ENCODE data around the gene NAPG. TPM values are rescaled to one million over a fixed set of nuclear protein-coding genes. Genes with fewer than 3 reads are reported as not detected.
"Not testable (repeated sequence)": the region's sequence is repeated elsewhere in the genome, so short reads cannot be mapped to it uniquely, and the experiment has no call there.

NAPG gene
- total RNA-seq, 2 donors from 2014 or later, result 36.5 to 37.9 TPM

DNA sequence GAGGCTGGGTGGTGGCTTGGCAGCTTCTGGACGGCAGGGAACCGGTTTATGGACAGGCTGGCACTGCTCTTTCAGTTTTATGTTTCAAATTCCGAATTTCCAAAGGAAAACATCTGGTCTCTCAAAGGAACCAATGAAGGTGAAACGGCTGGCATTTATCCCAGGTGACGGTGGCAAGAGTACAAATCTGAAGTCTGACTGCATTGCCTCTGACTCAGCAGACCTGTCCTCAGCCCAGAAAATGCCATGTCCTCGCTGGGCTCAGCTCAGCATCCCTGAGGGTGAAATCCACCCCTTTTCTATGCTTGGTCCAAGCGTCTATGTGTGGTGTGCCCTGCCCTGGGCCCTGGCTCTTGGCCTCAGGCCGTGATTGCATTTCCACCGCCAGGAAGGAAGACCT, 38.1 kb downstream of the NAPG start:
- H3K27me3 Mint-ChIP-seq (ENCODE audit: low read depth), result no peaks in the 10 kb centered on the region
- H3K4me1 Mint-ChIP-seq (ENCODE audit: low read depth), result no peaks in the 10 kb centered on the region
- no peak overlapping the region for H3K4me3 Mint-ChIP-seq
- no peaks in the 10 kb centered on the region for H3K36me3 Mint-ChIP-seq (ENCODE audit: insufficient read depth in 2 of 2)
- H3K9me3 Mint-ChIP-seq, result no peaks in the 10 kb centered on the region
- no peak for DNase-seq
- no peak for ATAC-seq (replicated peaks in 1 of 2)
- no peak overlapping the region for H3K27ac Mint-ChIP-seq

GRCh38 chr18:10564975-10565773, 39.3 kb downstream of the NAPG start:
- DNase-seq (no peak), ATAC-seq (replicated peaks in 1 of 2) (no peak)
- Mint-ChIP-seq H3K27ac (no peak overlapping the region), H3K4me1 (ENCODE audit: low read depth) (no peaks in the 10 kb centered on the region), H3K4me3 (no peak overlapping the region), H3K27me3 (ENCODE audit: low read depth) (no peaks in the 10 kb centered on the region), H3K36me3 (ENCODE audit: insufficient read depth in 2 of 2) (peaks cover 0 to 2% of the 10 kb centered on the region in 2 donors), H3K9me3 (no peaks in the 10 kb centered on the region)

GRCh38 chr18:10565835-10566234, 40.0 kb downstream of the NAPG start:
- Mint-ChIP-seq H3K27me3 (ENCODE audit: low read depth) (no peaks in the 10 kb centered on the region), H3K4me1 (ENCODE audit: low read depth) (no peaks in the 10 kb centered on the region), H3K4me3 (no peak overlapping the region), H3K27ac (no peak overlapping the region), H3K36me3 (ENCODE audit: insufficient read depth in 2 of 2) (peaks cover 0 to 2% of the 10 kb centered on the region in 2 donors), H3K9me3 (no peaks in the 10 kb centered on the region)
- no peak for DNase-seq
- ATAC-seq (replicated peaks in 1 of 2), result no peak

- DNase-seq, result no peak
- Mint-ChIP-seq H3K4me3 (no peak overlapping the region), H3K27ac (no peak overlapping the region), H3K9me3 (no peaks in the 10 kb centered on the region), H3K4me1 (ENCODE audit: low read depth) (no peaks in the 10 kb centered on the region), H3K27me3 (ENCODE audit: low read depth) (no peaks in the 10 kb centered on the region), H3K36me3 (ENCODE audit: insufficient read depth in 2 of 2) (peaks cover 0 to 2% of the 10 kb centered on the region in 2 donors)
- ATAC-seq (replicated peaks in 1 of 2), result no peak
Observed at GRCh38 chr18:10566390-10566789, 40.6 kb downstream of the NAPG start.

DNA sequence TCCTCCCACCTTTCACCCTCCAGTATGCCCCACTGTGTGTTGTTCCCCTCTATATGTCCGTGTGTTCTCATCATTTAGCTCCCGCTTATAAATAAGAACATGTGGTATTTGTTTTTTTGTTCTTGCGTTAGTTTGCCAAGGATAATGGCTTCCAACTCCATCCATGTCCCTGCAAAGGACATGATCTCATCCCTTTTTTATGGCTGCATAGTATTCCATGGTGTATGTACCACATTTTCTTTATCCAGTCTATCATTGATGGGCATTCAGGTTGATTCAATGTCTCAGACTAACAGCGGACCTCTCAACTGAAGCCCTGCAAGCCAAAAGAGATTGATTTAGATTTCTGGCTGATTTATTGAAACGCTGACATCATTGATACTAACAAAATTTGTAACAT, 44.1 kb downstream of the NAPG start:
- not testable (repeated sequence) for H3K36me3 Mint-ChIP-seq (ENCODE audit: insufficient read depth in 2 of 2); H3K4me3 Mint-ChIP-seq; H3K27me3 Mint-ChIP-seq (ENCODE audit: low read depth); DNase-seq; ATAC-seq (replicated peaks in 1 of 2); H3K27ac Mint-ChIP-seq; H3K9me3 Mint-ChIP-seq; H3K4me1 Mint-ChIP-seq (ENCODE audit: low read depth)

DNA sequence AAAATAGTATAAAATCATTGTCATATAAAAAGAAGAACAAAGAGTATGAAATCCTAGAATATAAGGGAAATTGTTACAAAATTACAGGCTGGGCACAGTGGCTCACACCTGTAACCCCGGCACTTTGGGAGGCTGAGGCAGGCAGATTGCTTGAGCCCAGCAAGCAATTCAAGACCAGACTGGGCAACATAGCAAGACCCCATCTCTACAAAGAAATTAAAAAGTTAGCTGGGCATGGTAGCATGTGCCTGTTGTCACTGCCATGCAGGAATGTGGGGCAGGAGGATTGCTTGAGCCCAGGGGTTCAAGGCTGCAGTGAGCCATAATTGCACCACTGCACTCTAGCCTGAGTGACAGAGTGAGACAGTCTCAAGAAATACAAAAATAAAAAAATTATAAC, 44.8 kb downstream of the NAPG start:
- Mint-ChIP-seq H3K27ac (no peak overlapping the region), H3K4me1 (ENCODE audit: low read depth) (no peaks in the 10 kb centered on the region), H3K9me3 (no peaks in the 10 kb centered on the region), H3K27me3 (ENCODE audit: low read depth) (no peaks in the 10 kb centered on the region), H3K36me3 (ENCODE audit: insufficient read depth in 2 of 2) (peaks cover 0 to 2% of the 10 kb centered on the region in 2 donors), H3K4me3 (no peak overlapping the region)
- ATAC-seq (replicated peaks in 1 of 2), result no peak
- DNase-seq, result no peak

- ATAC-seq (replicated peaks in 1 of 2) (no peak), DNase-seq (no peak)
- H3K27ac Mint-ChIP-seq, result no peak overlapping the region
- no peaks in the 10 kb centered on the region for H3K27me3 Mint-ChIP-seq (ENCODE audit: low read depth)
- no peak overlapping the region for H3K4me3 Mint-ChIP-seq
- peaks cover 0 to 2% of the 10 kb centered on the region in 2 donors for H3K36me3 Mint-ChIP-seq (ENCODE audit: insufficient read depth in 2 of 2)
- H3K4me1 Mint-ChIP-seq (ENCODE audit: low read depth), result no peaks in the 10 kb centered on the region
- no peaks in the 10 kb centered on the region for H3K9me3 Mint-ChIP-seq
Observed at GRCh38 chr18:10571537-10571936, 45.7 kb downstream of the NAPG start.

GRCh38 chr18:10573261-10573660, 47.4 kb downstream of the NAPG start:
- H3K4me3 Mint-ChIP-seq; ATAC-seq (replicated peaks in 1 of 2); H3K4me1 Mint-ChIP-seq (ENCODE audit: low read depth); H3K27ac Mint-ChIP-seq; H3K36me3 Mint-ChIP-seq (ENCODE audit: insufficient read depth in 2 of 2); H3K9me3 Mint-ChIP-seq; H3K27me3 Mint-ChIP-seq (ENCODE audit: low read depth); DNase-seq: not testable (repeated sequence)

GRCh38 chr18:10574412-10574811, 48.6 kb downstream of the NAPG start:
- not testable (repeated sequence) for H3K9me3 Mint-ChIP-seq; H3K4me1 Mint-ChIP-seq (ENCODE audit: low read depth); H3K27ac Mint-ChIP-seq; H3K36me3 Mint-ChIP-seq (ENCODE audit: insufficient read depth in 2 of 2); DNase-seq; H3K27me3 Mint-ChIP-seq (ENCODE audit: low read depth); H3K4me3 Mint-ChIP-seq; ATAC-seq (replicated peaks in 1 of 2)

DNA sequence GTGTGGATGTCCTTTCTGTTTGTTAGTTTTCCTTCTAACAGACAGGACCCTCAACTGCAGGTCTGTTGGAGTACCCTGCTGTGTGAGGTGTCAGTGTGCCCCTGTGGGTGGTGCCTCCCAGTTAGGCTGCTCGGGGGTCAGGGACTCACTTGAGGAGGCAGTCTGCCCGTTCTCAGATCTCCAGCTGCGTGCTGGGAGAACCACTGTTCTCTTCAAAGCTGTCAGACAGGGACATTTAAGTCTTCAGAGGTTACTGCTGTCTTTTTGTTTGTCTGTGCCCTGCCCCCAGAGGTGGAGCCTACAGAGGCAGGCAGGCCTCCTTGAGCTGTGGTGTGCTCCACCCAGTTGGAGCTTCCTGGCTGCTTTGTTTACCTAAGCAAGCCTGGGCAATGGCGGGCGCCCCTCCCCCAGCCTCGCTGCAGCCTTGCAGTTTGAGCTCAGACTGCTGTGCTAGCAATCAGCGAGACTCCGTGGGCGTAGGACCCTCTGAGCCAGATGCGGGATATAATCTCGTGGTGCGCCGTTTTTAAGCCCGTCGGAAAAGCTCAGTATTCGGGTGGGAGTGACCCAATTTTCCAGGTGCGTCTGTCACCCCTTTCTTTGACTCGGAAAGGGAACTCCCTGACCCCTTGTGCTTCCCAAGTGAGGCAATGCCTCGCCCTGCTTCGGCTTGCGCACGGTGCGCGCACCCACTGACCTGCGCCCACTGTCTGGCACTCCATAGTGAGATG, 52.2 kb downstream of the NAPG start:
- H3K4me3 Mint-ChIP-seq; H3K4me1 Mint-ChIP-seq (ENCODE audit: low read depth); H3K9me3 Mint-ChIP-seq; ATAC-seq (replicated peaks in 1 of 2); DNase-seq; H3K27me3 Mint-ChIP-seq (ENCODE audit: low read depth); H3K27ac Mint-ChIP-seq; H3K36me3 Mint-ChIP-seq (ENCODE audit: insufficient read depth in 2 of 2): not testable (repeated sequence)

- H3K4me3 Mint-ChIP-seq; H3K36me3 Mint-ChIP-seq (ENCODE audit: insufficient read depth in 2 of 2); ATAC-seq (replicated peaks in 1 of 2); DNase-seq; H3K4me1 Mint-ChIP-seq (ENCODE audit: low read depth); H3K27ac Mint-ChIP-seq; H3K9me3 Mint-ChIP-seq; H3K27me3 Mint-ChIP-seq (ENCODE audit: low read depth): not testable (repeated sequence)
Observed at GRCh38 chr18:10578573-10578899, 52.7 kb downstream of the NAPG start.

DNA sequence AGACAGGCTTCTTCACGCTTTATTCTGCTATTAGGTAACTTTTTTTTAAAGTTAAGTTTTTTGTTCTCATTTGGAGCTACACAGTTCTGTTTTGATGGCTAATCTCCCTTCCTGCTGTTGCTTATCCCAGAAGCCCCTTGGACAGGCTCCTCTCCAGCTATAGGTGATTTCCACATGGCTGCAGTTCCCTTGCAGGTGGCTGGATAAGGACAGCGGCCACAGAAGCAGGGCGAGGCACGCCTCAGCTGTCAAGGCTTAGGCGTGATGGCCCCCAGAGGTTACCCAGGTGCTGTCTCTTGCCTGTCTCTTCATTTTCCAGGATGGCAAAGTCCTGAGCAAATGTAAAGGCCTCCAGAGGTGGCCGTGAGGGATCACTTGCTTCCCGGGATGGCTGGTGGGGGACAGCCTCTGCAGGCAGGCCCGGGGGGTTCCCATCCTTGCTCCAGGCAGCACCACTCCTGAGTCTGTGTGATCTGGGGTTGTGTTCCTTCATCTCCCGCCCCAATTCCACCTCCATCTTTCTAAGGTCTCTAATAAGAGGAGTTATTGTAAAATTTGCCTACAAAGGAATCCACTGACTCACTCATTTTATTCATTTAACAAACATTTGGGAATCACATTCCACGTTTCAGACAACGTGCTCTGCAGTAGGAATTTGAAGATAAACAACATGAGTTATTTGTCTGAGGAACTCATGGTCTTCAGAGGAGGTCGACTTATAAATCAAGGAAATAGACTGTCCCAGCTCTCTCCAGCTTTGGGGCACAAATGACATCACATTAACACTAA, 53.4 kb downstream of the NAPG start:
- H3K27ac Mint-ChIP-seq, result no peak overlapping the region
- no peak overlapping the region for H3K4me3 Mint-ChIP-seq
- no peak for DNase-seq
- H3K27me3 Mint-ChIP-seq (ENCODE audit: low read depth), result no peaks in the 10 kb centered on the region
- H3K4me1 Mint-ChIP-seq (ENCODE audit: low read depth), result no peaks in the 10 kb centered on the region
- peaks cover 0 to 2% of the 10 kb centered on the region in 2 donors for H3K36me3 Mint-ChIP-seq (ENCODE audit: insufficient read depth in 2 of 2)
- ATAC-seq (replicated peaks in 1 of 2), result no peak
- H3K9me3 Mint-ChIP-seq, result peaks cover 0 to 2% of the 10 kb centered on the region in 2 donors

- no peaks in the 10 kb centered on the region for H3K27me3 Mint-ChIP-seq (ENCODE audit: low read depth)
- H3K36me3 Mint-ChIP-seq (ENCODE audit: insufficient read depth in 2 of 2), result peaks cover 0 to 2% of the 10 kb centered on the region in 2 donors
- H3K9me3 Mint-ChIP-seq, result peaks cover 0 to 2% of the 10 kb centered on the region in 2 donors
- DNase-seq (no peak), ATAC-seq (replicated peaks in 1 of 2) (no peak)
- H3K4me1 Mint-ChIP-seq (ENCODE audit: low read depth), result no peaks in the 10 kb centered on the region
- no peak overlapping the region for H3K27ac Mint-ChIP-seq
- H3K4me3 Mint-ChIP-seq, result no peak overlapping the region
Observed at GRCh38 chr18:10580215-10580614, 54.4 kb downstream of the NAPG start.
